Mesenchymal stem cell (in vitro differentiated cells and primary cell): ENCODE measurements around the gene KRTAP10-2.

Experiments
- DNase-seq: peaks from one replicate; pipeline ENCODE4 v3.0.0-alpha.2; 2013
- H2AFZ ChIP-seq: one replicate; pipeline ENCODE4 v1.6.1; 2013; ENCODE audit warnings: low read depth, mild to moderate bottlenecking, control low read depth, inconsistent platforms, low read length, moderate library complexity
- H2AK5ac ChIP-seq: 2 replicates; pipeline ENCODE4 v1.6.1; 2013; ENCODE audit warnings: low read length, moderate library complexity, mild to moderate bottlenecking, inconsistent platforms; ENCODE audit not compliant: severe bottlenecking
- H2BK120ac ChIP-seq: one replicate; pipeline ENCODE4 v1.6.1; 2013; ENCODE audit warnings: low read depth, mild to moderate bottlenecking, inconsistent platforms, low read length, moderate library complexity
- H2BK12ac ChIP-seq, 2 experiments: one replicate each; pipeline ENCODE4 v1.6.1; 2013; ENCODE audit warnings: inconsistent platforms in 2 of 2, low read length in 2 of 2, mild to moderate bottlenecking in 2 of 2, moderate library complexity in 2 of 2, control low read depth in 1 of 2
- H2BK15ac ChIP-seq: one replicate; pipeline ENCODE4 v1.6.1; 2013; ENCODE audit warnings: mild to moderate bottlenecking, low read depth, inconsistent platforms; ENCODE audit not compliant: poor library complexity, severe bottlenecking
- H2BK5ac ChIP-seq: 2 replicates; pipeline ENCODE4 v1.6.1; 2013; ENCODE audit warnings: low read depth, mild to moderate bottlenecking, low read length, control low read depth, inconsistent platforms; ENCODE audit not compliant: poor library complexity, severe bottlenecking
- H3K14ac ChIP-seq, 2 experiments: one replicate each; pipeline ENCODE4 v1.6.1; 2013; ENCODE audit warnings: inconsistent platforms in 2 of 2, low read length in 2 of 2, control low read depth in 1 of 2, mild to moderate bottlenecking in 1 of 2, moderate library complexity in 1 of 2
- H3K18ac ChIP-seq, 2 experiments: one replicate each; pipeline ENCODE4 v1.6.1; 2013; ENCODE audit warnings: inconsistent platforms in 2 of 2, low read length in 2 of 2, control low read depth in 1 of 2, low read depth in 1 of 2, mild to moderate bottlenecking in 1 of 2
- H3K23ac ChIP-seq, 2 experiments: one replicate each; pipeline ENCODE4 v1.6.1; 2013; ENCODE audit warnings: inconsistent platforms in 2 of 2, low read length in 2 of 2, mild to moderate bottlenecking in 2 of 2, moderate library complexity in 2 of 2, control low read depth in 1 of 2
- H3K27ac ChIP-seq: 2 replicates; pipeline ENCODE4 v1.5.1; 2013; ENCODE audit warnings: mild to moderate bottlenecking, moderate library complexity, low read length, control low read depth, inconsistent platforms; ENCODE audit not compliant: poor library complexity, severe bottlenecking
- H3K27me3 ChIP-seq, 2 experiments: 2 replicates each; pipeline versions ENCODE4 v1.6.1 to v1.7.0; 2013; ENCODE audit warnings: low read length in 2 of 2, mild to moderate bottlenecking in 2 of 2, moderate library complexity in 2 of 2, control low read depth in 1 of 2, inconsistent platforms in 1 of 2; ENCODE audit not compliant: control insufficient read depth in 1 of 2, insufficient read depth in 1 of 2
- H3K36me3 ChIP-seq, 2 experiments: 2 replicates each; pipeline versions ENCODE4 v1.6.1 to v1.7.0; 2013; ENCODE audit warnings: low read length in 2 of 2, control low read depth in 1 of 2, inconsistent platforms in 1 of 2, low read depth in 1 of 2, mild to moderate bottlenecking in 1 of 2; ENCODE audit not compliant: insufficient read depth in 2 of 2, control insufficient read depth in 1 of 2
- H3K4ac ChIP-seq, 2 experiments: one replicate each; pipeline ENCODE4 v1.6.1; 2013; ENCODE audit warnings: inconsistent platforms in 2 of 2, low read length in 2 of 2, mild to moderate bottlenecking in 2 of 2, moderate library complexity in 2 of 2, control low read depth in 1 of 2, low read depth in 1 of 2
- H3K4me1 ChIP-seq: 2 replicates; pipeline ENCODE4 v1.6.1; 2013; ENCODE audit warnings: low read depth, low read length, control low read depth; ENCODE audit not compliant: control insufficient read depth, insufficient read depth
- H3K4me2 ChIP-seq: 2 replicates; pipeline ENCODE4 v1.6.1; 2013; ENCODE audit warnings: low read length, mild to moderate bottlenecking, inconsistent platforms; ENCODE audit not compliant: poor library complexity, severe bottlenecking
- H3K4me3 ChIP-seq, 2 experiments: 2 replicates each; pipeline versions ENCODE4 v1.5.1 to v1.7.0; 2013; ENCODE audit warnings: low read length in 2 of 2, mild to moderate bottlenecking in 2 of 2, control low read depth in 1 of 2, low read depth in 1 of 2; ENCODE audit not compliant: insufficient read depth in 1 of 2
- H3K79me1 ChIP-seq: replicated peaks from 2 replicates; pipeline ENCODE4 v1.6.1; 2013; ENCODE audit warnings: mild to moderate bottlenecking, control low read depth, low read length, inconsistent platforms; ENCODE audit not compliant: poor library complexity, severe bottlenecking
- H3K9ac ChIP-seq: 2 replicates; pipeline ENCODE4 v1.7.0; 2013; ENCODE audit warnings: mild to moderate bottlenecking, low read length, moderate library complexity
- H3K9me3 ChIP-seq: 2 replicates; pipeline ENCODE4 v1.7.0; 2013; ENCODE audit warnings: mild to moderate bottlenecking, low read length; ENCODE audit not compliant: control insufficient read depth
- H4K8ac ChIP-seq: one replicate; pipeline ENCODE4 v1.6.1; 2013; ENCODE audit warnings: inconsistent platforms, mild to moderate bottlenecking, low read length, moderate library complexity
- H4K91ac ChIP-seq: one replicate; pipeline ENCODE4 v1.6.1; 2013; ENCODE audit warnings: mild to moderate bottlenecking, low read length, inconsistent platforms
- WGBS: methylation state at CpG from one replicate; pipeline ENCODE4 v1.1.7; 2013; ENCODE audit warnings: mixed read lengths; 5-methylcytosine and 5-hydroxymethylcytosine counted together

The KRTAP10-2 gene

DNA sequence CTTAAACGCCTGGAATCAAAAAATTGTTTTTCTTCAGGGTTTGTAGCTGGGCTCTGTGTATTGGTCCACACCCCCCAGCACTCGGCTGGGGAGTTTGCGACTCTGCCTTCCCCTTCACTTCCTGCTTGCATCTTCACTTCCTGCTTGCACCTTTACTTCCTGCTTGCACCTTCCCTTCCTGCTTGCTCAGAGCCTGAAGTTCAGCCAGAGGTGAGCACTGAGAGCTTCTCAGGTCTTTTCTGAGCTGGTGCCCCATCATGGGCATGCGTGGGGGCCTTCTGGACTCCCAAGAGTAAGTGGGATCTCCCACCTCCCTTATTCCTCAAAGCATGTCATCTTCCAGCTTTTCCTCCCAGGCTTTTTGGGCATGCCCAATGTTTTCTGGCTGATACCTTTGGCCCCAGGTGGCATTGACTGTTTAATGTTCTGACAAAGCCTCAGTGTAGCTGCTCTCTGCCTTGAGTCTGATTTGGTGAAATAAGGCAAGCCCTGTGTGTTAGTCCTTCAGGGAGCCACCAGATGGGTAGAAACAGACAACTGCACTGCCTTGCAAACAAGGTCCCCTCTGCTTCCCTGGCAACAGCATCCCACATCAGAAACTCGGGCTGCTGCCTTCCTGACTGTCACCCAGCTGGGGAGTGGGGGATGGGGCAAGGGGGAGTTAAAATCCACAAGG, 3.5 kb downstream of the KRTAP10-2 start:
- Histone ChIP-seq H2BK15ac (no peak overlapping the region), H3K9ac (no peak overlapping the region), H3K27ac (no peak overlapping the region), H2AK5ac (no peak overlapping the region), H2AFZ (no peak overlapping the region), H2BK5ac (no peak overlapping the region), H3K9me3 (peaks cover 18% of the 10 kb centered on the region), H2BK12ac (no peak overlapping the region), H3K27me3 (peaks cover 17 to 32% of the 10 kb centered on the region in 2 experiments), H3K79me1 (no peaks in the 10 kb centered on the region), H3K4me1 (no peaks in the 10 kb centered on the region), H4K91ac (no peak overlapping the region), H3K4me2 (no peak overlapping the region), H4K8ac (no peak overlapping the region), H3K23ac (no peak overlapping the region), H3K4ac (no peak overlapping the region), H3K4me3 (no peak overlapping the region), H3K14ac (no peak overlapping the region), H3K18ac (no peak overlapping the region), H2BK120ac (no peak overlapping the region), H3K36me3 (no peaks in the 10 kb centered on the region)
- no peak for DNase-seq
- WGBS, result 58% methylated on average over 4 of the region's 5 CpGs

DNA sequence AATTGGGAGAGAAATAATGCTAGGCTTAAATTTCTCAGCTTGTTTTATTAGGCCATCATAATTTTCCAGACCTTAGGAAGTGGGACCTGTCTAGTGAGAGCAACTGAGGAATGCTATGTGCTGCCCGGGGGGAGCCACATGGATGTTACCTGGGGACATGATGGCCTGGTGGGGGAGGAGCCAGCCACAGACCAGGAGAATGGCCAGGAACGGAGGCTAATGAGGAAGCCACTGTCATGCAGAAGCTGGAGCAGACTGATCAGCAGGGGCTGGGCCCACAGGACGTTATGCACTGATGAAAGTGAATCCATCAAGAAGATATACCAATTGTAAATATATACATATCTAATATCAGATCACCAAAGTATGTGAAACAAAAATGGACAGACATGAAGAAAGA, 6.7 kb downstream of the KRTAP10-2 start:
- Histone ChIP-seq H3K4ac (no peak overlapping the region), H3K4me2 (no peak overlapping the region), H3K18ac (no peak overlapping the region), H4K91ac (no peak overlapping the region), H3K27me3 (peaks cover 4 to 23% of the 10 kb centered on the region in 2 experiments), H3K36me3 (no peaks in the 10 kb centered on the region), H3K14ac (no peak overlapping the region), H2BK5ac (no peak overlapping the region), H2BK120ac (no peak overlapping the region), H4K8ac (no peak overlapping the region), H3K9ac (no peak overlapping the region), H2AK5ac (no peak overlapping the region), H2BK15ac (no peak overlapping the region), H3K4me3 (no peak overlapping the region), H3K27ac (no peak overlapping the region), H3K4me1 (no peaks in the 10 kb centered on the region), H3K9me3 (peaks cover 26% of the 10 kb centered on the region), H3K79me1 (no peaks in the 10 kb centered on the region), H3K23ac (no peak overlapping the region), H2AFZ (no peak overlapping the region), H2BK12ac (no peak overlapping the region)
- 81% methylated on average over 1 of the region's 3 CpGs for WGBS
- DNase-seq, result no peak

DNA sequence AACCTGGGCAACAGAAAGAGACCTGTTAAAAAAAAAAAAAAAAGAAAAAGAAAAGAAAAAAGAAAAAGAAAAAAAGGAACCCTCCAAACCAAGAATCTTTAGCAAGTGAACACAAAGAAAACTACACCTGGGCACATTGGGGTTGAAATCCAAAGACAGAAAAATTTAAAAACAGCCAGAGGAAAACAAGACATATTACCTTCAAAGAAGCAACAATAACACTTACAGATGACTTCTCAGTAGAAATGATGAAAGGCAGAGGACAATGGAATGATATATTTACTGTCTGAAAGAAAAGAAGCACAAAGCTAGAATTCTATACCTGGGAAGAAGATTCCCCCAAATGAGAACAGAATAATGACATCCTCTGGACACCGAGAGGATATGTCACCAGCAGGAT, 8.6 kb downstream of the KRTAP10-2 start:
- H4K91ac ChIP-seq, result no peak overlapping the region
- H3K23ac ChIP-seq, result no peak overlapping the region
- H3K79me1 ChIP-seq, result no peaks in the 10 kb centered on the region
- no peak overlapping the region for H3K4ac ChIP-seq
- H2AFZ ChIP-seq, result no peak overlapping the region
- WGBS, result 50% methylated on average over 1 of the region's 1 CpG
- no peak overlapping the region for H4K8ac ChIP-seq
- peaks cover 4 to 8% of the 10 kb centered on the region in 2 experiments for H3K27me3 ChIP-seq
- no peak overlapping the region for H2BK12ac ChIP-seq
- no peak overlapping the region for H3K4me3 ChIP-seq
- no peaks in the 10 kb centered on the region for H3K4me1 ChIP-seq
- H3K27ac ChIP-seq, result no peak overlapping the region
- H2BK15ac ChIP-seq, result no peak overlapping the region
- no peaks in the 10 kb centered on the region for H3K36me3 ChIP-seq
- peaks cover 24% of the 10 kb centered on the region for H3K9me3 ChIP-seq
- H3K14ac ChIP-seq, result no peak overlapping the region
- H3K18ac ChIP-seq, result no peak overlapping the region
- no peak overlapping the region for H3K9ac ChIP-seq
- no peak overlapping the region for H2BK5ac ChIP-seq
- no peak overlapping the region for H2AK5ac ChIP-seq
- no peak for DNase-seq
- H2BK120ac ChIP-seq, result no peak overlapping the region
- H3K4me2 ChIP-seq, result no peak overlapping the region

DNA sequence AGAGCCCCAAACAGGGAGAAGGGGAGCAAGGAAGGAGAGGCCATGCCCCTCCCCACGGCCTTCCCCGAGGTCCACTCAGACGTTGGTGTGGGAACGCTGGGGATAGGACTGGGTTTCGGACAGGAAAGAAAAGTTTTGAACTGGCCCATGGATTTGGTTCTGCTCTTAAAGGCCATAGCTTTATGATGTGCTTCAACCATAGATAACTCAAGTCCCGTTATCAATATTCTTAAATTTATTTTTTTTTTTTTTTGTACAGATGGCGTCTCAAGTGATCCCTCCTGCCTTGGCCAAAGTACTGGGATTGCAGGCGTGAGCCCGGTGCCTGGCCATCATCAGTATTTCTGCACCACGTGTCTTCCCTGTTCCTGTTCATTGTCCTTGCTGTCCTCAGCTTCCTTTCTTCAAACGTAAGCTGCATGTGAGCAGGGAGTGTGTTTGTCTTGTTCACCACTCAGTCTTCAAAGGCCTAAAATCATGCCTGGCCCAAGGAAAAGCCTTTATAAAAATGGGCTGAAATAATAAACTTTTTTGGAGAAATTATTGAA, 10.5 kb downstream of the KRTAP10-2 start:
- H2AFZ ChIP-seq, result no peak overlapping the region
- H3K18ac ChIP-seq, result no peak overlapping the region
- H2AK5ac ChIP-seq, result no peak overlapping the region
- H2BK15ac ChIP-seq, result no peak overlapping the region
- DNase-seq, result no peak
- no peak overlapping the region for H3K14ac ChIP-seq
- H2BK120ac ChIP-seq, result no peak overlapping the region
- no peaks in the 10 kb centered on the region for H3K36me3 ChIP-seq
- no peak overlapping the region for H3K27ac ChIP-seq
- no peak overlapping the region for H2BK12ac ChIP-seq
- 89% methylated on average over 11 of the region's 11 CpGs for WGBS
- H3K4me1 ChIP-seq, result no peaks in the 10 kb centered on the region
- no peak overlapping the region for H3K4me2 ChIP-seq
- H3K27me3 ChIP-seq, result peaks cover 4% of the 10 kb centered on the region in 2 experiments
- no peak overlapping the region for H4K91ac ChIP-seq
- no peak overlapping the region for H3K9ac ChIP-seq
- no peak overlapping the region for H4K8ac ChIP-seq
- H3K4me3 ChIP-seq, result no peak overlapping the region
- no peak overlapping the region for H2BK5ac ChIP-seq
- peaks cover 16% of the 10 kb centered on the region for H3K9me3 ChIP-seq
- no peak overlapping the region for H3K4ac ChIP-seq
- H3K79me1 ChIP-seq, result no peaks in the 10 kb centered on the region
- no peak overlapping the region for H3K23ac ChIP-seq
